Left lobe of liver (tissue), 2 donors: ENCODE results near the gene TDRD1. TPM values are rescaled to one million over a fixed set of nuclear protein-coding genes. Genes with fewer than 3 reads are reported as not detected.

Experiments
- ATAC-seq: fragments of 200-7000 bp; cut with Tn5 transposase; one replicate; pipeline ENCODE4 v1.9.1; 2020; ENCODE audit warnings: mild to moderate bottlenecking, moderate library complexity
- DNase-seq: peaks from one replicate; pipeline ENCODE4 v3.0.0-alpha.2; 2020; ENCODE audit warnings: low spot score
- total RNA-seq: library from RNA; stranded (reverse); gene quantifications from one replicate; pipeline ENCODE4 v1.2.1, GENCODE V29; 2021
- donor health status: DM: no; HTN: no; CAD: no; lungs with moderate emphysema.
- donor health status: DM: no; HTN: yes; CAD: no.

TDRD1 gene
- total RNA-seq, 1 donor from 2014 or later, result 0.05 TPM

DNA sequence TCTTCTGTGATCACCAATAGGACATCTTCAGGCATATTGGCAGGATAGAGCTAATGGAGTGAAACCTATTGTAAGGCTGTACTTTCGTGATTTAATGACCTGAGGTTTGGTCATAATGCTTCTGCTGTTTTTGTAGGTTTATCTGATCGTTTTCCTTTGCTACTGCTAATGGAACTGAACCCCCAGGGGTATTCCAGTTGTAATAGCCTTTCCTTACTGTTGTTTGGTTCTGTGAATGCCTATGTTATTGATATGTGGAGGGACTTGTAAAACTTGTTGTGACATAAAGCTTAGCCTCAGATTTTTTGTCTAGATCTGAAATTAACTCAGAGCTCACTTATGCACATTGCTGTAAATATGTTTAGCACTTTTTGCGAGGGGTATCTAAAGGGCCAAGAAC, 49.0 kb downstream of the TDRD1 start:
- DNase-seq (no peak), ATAC-seq (no peak)

DNA sequence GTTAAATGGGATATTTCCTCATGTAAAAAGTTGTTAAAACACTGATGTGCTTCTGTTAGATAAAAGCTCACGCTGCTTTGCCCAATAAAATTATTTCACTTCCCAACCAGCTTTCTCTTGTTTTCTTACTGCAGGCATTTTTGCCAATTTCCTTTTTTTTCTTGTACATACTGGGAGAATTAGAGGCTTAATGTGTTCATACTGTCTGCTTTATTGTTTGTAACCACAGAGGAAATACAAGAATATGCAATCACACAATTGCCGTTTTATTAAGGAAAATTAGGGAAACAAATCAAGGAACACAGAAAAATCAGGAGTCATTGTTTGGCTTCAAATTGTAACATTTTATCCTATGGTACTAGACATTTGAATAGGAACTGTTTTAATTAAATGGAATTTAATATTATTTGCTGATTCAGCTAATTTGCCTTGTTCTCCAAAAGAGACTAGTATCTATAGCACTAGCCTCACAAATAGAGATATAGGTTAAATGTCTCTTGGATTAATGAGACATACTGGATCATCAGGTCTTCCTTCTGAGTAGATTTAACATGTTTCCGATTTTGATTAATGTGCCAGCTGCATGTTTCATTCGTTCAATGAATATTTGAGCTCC, 53.5 kb downstream of the TDRD1 start:
- DNase-seq (no peak), ATAC-seq (no peak)

DNA sequence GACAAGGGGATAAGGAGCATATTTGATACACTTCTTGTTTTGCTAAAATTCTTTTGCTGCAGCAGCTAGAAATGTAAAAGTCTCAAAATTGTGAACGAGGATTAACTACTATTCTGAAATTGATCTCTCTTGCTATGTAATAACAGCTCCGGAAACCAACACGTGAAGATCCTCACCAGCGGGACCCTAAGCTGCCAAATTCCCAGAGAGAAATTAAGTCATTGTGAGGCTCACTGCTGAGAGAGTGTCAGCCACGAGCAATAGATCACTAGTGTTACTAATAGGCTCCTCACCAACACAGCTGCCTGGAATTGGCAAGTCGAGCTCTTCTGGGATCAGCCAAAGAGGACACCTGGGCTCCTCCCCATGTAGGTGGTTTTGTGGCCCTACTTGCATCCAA, 54.3 kb downstream of the TDRD1 start:
- no peak for ATAC-seq
- no peak for DNase-seq

DNA sequence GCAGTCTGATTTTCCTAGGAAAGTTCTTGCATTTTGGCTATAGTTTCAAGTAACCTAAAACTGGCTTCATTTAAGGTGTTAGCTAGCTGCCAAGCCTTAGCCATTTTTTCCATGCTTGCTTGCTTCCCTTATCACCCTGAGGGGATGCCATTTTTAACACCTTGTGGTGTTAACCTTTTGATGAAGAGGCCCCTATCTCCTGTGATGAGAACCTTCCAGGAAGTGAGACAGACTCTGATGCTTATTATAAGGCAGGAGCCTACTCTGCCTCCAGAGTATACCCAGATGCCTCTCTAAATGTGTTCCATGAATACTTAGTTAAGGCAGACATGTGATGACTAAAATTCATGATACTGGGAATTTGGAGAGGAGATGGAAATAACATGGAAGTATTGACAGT, 55.0 kb downstream of the TDRD1 start:
- ATAC-seq (no peak), DNase-seq (no peak)

DNA sequence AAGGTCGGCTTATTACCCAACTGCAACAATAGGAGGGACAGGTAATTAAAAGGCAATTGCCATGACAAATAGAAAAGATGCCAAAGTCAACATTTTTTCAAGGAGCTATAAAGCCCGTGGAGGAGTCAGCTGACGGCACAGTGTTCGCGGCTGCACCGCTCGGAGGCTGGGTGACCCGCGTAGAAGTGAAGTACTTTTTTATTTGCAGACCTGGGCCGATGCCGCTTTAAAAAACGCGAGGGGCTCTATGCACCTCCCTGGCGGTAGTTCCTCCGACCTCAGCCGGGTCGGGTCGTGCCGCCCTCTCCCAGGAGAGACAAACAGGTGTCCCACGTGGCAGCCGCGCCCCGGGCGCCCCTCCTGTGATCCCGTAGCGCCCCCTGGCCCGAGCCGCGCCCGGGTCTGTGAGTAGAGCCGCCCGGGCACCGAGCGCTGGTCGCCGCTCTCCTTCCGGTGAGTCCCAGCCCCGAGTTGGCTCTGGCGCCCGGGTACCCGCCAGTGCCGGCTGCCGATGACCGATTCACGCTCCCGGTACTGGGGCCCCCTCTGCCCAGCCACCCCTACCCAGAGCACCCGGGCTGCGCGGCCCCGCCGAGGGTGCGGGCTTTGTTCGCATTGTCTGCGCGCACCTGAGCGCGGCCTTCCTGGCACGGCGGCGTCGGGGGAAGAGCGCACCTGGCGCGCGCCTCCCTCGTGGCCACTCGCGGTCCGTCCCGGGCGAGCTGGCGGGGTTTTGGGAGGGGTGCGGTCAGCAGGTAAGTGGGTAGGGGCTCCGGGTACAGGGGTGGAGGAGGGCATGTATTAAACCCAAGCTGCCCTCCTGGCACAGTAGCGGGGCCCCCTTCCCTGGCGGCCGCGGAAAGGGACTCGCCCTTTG, 60.2 kb downstream of the TDRD1 start, which contains the start of gene VWA2:
VWA2 (plus strand) TSS at position 138 of the 877 bp plus-strand sequence. CDS start 9,460 bp downstream, outside the sequence.
- peak; percentile 79 for ATAC-seq
- DNase-seq, result peak; percentile 50

DNA sequence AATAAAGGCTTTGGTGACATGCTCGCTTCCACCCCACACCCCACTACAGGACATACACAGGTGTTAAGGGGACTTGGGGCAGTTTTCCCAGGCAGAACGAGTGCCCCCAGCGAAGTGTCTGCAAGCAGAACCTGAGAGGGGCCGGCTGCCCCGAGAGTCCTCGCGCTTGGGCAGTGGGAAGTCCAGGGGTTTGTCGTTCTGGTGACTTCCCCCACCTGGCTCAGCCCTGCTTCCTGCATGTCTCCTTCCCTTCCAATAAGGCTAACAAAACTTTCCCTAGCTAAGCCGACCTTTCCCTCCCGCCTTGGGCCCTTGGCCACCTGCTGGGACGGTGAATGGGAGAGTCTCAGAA, 60.8 kb downstream of the TDRD1 start:
- ATAC-seq (no peak), DNase-seq (no peak)

DNA sequence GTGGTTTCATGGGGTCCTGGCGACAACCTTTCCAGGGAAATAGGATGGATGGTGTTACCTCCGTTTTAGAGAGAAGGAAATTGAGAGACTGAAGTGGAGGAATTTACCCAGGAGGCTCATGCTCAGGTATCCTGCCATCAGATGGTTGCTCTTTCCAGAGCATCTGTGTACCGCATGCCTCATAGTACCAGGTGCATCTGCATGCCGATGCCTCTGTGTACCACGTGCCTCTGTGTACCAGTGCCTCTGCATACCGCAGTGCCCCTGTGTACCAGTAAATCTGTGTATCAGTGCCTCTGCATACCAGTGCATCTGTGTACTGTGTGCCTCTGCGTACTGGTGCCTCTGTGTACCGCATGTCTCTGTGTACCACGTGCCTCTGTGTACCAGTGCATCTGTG, 63.1 kb downstream of the TDRD1 start:
- ATAC-seq, result no peak
- DNase-seq, result no peak

DNA sequence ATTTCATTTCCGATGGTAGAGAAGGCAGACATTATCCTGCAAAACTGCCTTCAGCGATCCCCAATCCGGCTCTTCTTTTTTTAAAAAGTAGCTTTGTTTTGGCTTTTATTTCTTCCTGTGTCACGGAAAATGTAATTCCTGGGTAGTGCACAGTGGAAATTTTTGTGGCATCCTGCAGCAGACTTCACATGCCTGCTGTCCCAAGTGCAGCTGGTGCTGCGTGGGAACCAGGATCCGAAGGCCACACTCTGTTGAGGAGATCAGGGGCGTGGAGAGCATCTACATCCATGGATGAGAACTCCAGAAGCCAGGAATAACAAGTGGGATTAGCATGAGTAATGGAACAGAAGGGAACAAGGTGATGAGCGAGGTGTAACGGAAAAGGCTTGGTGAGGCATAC, 64.5 kb downstream of the TDRD1 start:
- no peak for DNase-seq
- ATAC-seq, result no peak

DNA sequence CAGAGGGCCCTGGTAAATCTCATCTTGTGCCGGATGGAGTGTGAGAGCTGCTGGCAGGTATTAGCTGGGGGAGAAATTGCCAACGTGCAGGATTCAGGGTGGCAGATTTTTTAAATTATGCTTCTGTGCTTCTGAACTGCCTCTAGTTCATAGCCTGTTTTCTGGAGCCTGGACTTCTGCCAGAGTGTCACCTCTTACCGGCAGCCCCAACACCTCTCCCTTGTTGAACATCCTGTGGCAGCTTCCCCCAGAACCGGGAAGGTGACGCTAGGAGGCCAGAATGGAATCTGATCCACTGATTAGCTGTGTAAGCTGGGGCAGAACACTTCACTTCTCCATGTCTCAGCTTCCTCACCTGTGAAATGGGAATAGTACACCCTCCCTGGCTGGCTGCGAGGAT, 65.0 kb downstream of the TDRD1 start:
- DNase-seq, result no peak
- ATAC-seq, result no peak

DNA sequence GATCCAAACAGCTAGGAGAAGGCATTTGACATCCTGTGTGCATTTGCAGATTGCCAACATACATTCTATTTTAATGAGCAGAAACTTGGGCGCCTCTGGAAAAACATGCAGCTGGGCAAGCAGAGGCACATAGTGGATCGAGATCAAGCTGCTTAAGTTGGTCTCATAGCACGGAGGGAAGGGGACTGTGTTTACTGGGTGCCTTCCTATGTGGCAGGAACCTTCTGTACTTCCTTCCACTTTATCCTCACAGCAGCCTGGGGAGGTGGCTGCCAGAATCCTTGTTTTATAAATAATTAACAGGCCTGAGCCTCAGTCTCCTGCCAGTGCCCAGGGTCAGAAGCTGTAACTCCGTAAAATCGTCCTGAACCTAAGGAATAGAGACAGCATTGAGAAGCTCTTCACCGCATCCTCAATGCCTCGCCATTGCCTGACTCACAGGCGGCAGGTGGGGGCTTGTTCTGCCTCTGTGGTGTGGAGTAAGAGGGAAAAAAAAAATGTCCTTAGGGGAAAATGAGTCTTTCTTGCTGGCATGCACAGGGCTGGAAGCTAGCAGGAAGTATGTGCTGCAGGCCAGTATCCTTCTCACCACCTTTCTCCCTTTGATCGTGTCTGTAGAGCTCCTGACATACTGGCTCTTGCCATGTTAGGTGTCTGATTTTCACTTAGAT, 66.1 kb downstream of the TDRD1 start:
- DNase-seq (no peak), ATAC-seq (peak; percentile 52)

DNA sequence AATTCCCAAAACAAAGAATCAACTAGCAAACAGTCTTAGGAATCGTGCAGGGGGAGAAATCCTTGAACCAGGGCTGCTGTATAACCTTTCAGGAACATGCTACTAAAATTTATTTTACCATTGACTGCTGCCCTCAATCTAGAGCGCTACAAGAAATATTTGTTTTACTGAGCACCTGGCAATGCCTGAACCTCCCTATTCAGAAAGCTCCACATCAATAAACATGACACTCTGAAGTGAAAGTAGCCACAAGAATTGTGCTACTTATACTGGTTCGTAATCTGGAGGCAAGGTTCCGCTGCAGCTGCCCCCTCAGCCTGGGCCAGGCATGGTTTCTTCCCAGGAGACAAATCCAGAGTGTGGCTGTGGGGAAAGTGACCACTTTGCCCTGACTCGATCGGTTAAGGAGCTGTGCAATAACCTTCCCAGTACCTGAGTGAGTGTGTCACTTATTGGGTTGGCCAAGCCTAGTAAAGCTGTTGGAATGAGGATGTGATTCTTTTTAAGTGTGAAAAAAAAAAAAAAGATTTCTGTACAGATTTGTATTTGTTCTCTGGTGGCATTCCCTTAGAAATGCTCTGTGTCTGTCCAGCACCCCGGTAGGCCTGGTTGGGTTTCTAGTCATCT, 67.6 kb downstream of the TDRD1 start:
- ATAC-seq (peak; percentile 17), DNase-seq (no peak)

DNA sequence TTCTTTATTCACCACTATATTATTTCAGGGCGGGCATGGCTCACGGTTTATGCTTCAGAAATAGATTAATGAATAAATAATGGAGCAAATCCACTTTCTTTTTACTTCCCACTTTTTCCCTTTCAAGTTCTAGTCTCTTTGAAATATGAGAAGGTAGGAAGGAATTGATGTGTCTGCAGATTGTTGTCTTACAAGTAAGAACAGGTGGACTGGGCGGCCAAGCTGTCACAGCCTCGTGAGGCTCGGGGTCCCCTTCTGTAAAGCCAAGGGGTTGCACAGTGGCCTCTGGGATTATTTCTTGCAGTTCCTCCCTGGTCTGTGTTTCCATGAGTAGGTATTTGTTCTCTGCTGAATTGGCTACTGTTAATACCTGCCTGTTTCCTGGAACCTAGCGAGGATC, 71.1 kb downstream of the TDRD1 start:
- ATAC-seq (no peak), DNase-seq (no peak)

DNA sequence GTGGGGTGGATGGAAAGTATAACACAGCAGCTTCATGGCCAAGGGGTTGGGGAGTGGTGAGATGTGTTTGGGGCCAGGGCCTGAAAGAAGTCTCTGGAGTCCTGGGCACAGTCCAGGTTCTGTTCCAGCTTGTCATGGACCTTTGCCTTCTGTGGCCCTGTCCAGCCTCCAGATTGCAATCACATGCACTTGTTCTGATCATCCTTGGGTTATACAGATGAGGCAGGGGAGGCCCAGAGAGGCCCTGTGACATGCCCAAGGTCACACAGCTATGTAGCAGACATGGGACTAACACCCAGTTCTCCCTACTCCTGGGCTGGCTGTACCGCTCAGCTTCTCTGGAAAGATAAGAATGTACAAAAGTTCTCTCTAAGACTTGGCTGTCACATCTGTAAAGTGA, 71.6 kb downstream of the TDRD1 start:
- DNase-seq, result no peak
- peak; percentile 47 for ATAC-seq

DNA sequence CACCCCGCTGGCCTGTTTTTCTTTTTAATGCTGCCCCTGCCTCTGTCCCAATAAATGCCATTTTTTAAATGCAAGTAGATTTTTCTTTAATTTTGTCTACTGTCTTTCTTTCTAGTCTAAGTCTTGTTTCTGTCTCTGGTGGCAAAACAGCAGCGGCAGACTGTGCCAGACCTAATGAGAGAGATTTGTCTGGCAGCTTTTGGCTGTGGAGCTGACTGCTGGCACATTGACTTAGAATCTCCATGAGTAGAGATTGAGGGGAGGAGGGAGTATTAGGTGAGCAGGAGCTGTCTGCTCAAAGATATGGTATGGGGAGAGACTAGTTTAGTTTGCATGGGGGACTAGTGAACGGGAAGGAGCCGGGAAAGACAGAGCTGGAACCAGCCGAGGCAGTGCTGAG, 72.9 kb downstream of the TDRD1 start:
- no peak for DNase-seq
- no peak for ATAC-seq

DNA sequence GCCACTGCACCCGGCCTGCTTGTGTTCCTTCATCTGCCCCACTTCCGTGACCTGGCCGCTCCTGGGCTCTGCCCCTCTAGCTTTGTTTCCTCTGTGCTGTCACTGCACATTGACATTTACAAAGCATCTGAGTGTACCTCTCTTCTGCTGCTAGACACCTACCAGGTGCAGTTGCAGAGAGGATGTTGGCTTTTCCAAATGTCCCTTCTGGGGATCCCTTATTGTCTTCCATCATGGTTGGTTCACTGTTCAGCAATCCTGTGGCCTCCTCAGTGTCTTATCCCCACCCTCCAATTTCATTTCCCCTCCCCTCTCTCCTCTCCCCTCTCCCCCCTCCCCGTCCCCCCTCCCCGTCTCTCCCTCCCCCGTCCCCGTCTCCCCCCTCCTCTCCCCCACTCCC, 73.7 kb downstream of the TDRD1 start:
- ATAC-seq (no peak), DNase-seq (no peak)

DNA sequence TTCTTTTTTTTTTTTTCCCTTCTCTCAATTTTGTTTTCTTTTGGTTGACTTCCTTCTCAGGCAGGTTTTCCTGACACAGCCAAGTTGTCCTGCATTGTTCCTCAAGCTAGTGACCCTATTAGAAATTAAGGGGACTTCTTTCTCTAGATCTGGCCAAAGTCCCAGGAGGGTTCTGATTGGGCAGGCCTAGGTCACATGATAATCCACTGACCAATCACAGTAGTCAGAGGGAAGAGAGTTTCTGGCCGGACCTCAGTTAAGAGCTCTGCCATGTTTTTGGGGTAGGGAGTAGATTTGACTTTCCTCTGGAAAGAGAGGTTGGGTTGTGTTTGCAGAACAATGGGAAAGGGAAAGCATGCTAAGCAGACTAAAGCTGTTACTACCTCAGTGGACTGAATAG, 76.1 kb downstream of the TDRD1 start:
- DNase-seq (no peak), ATAC-seq (no peak)

DNA sequence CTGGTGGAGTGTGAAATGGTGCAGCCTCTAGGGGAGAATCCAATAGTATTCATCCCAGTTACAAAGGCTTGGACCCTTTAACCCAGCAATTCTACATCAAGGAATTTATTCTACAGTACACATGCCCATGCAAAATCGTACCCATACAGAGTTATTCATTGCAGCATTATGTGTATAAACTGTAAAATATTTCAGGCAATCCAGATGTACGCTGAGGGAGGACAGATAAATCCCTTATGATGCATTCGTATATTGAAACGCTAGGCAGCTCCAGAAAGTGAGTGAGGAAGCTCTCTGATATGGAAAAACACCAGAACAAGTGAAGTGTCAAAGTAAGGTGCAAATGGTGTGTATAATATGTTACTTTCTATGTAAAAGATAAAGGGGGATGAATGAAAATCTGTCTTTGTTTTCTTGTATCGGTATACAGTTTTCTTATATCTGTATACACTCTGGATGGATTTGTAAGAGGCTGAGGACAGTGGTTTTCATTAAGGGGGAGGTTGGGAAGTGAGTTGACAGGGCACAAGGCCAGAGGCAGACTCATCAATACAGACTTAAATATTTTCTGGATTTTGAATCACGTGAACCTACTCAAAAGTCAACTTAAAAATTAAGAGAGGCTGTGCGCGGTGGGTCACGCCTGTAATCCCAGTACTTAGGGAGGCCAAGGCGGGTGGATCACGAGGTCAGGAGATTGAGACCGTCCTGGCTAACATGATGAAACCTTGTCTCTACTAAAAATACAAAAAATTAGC, 77.0 kb downstream of the TDRD1 start:
- DNase-seq (no peak), ATAC-seq (no peak)

DNA sequence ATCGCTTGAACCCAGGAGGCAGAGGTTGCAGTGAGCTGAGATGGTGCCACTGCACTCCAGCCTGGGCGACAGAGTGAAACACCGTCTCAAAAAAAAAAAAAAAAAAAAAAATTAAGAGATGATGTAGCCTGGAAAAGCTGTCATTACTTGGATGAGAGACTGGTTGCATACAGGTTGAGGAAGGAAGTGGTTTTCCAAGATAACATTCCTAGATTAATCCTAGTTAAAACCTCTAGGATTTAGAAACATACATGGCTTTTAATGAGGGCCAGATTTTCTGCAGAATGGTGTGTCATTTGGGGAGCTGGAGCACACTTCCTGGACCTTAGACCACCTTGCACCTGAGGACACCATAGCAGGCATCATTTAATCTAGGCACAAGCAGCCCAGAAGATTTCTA, 77.7 kb downstream of the TDRD1 start:
- ATAC-seq (no peak), DNase-seq (no peak)

DNA sequence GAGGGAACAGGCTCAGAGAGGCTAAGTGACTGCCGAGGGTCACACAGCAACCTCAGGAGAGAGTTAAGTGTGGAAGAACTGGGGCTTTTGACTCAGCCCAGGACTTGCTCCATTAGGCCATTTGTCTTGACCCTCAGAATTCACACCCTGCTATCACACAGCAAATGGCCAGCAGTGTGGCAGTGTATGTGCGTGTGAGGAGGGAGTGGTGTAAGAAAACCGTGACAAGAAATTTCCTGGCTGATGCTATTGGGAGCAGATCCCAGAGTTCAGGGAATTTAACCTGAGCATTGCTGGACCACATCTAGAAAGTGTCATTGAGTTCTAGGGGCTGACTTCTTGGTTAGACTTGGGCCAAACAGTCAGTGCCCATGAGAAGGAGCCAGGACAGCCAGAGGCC, 78.3 kb downstream of the TDRD1 start:
- no peak for DNase-seq
- ATAC-seq, result no peak

DNA sequence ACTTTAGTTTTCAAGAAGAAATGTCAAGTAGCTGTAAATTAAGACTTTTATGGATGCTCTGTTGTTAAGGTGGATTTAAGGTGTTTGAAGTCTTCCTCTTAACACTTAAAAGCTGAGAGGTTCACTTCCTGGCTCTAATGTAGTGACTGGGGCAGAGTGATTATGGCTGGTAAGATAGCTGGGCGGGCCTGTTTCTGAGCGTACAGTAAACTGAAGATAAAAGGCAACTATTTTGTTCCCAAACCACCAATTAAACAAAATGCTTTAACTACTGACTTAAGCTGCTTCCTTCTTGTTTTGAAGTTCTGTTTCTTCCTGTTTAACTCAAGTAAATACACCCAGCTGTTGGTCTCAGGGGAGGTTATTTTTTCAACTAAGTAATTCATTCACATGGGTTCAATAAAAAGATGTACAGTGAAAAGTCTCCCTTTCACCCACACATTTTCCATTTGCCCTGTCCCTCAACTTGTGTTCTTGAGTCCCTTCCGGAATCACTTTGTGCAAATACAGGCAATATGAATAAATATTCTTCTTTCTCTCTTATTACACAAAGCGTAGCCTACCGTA, 79.2 kb downstream of the TDRD1 start:
- ATAC-seq (no peak), DNase-seq (no peak)

DNA sequence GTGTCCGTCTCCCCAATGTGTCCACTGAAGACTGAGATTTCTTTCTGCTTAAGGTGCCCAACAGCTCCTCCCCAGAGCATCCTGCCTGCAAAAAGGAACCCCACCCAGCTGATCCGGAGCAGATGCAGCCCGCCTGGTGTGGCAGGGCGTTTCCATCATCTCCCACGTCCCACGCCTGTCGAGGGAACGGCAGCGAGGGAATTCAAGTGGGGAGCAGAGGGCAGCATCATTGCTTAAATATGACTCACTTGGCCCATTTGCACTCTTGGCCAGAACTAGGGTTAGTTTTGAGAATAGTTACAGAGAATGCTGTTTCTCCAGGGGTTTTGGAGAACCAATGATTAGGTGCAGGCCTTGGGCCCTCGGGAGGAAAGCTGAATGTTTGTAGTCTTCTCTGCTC, 80.7 kb downstream of the TDRD1 start:
- DNase-seq, result no peak

More for the DNA sequence above, 80.7 kb downstream of the TDRD1 start:
- ATAC-seq, result no peak
